Fibroblast of lung (primary cell): ENCODE data around the gene ACADS. TPM values are rescaled to one million over a fixed set of nuclear protein-coding genes. Genes with fewer than 3 reads are reported as not detected.

ENCODE experiments used
- DNase-seq, 2 donors: peaks; one replicate each; pipeline versions ENCODE4 v3.0.0 to v3.0.0-alpha.2; 2010; ENCODE audit warnings: low read depth in 2 of 2
- H2AFZ ChIP-seq: 2 replicates; pipeline ENCODE4 v1.5.1; 2012; ENCODE audit warnings: low read length, control low read depth, inconsistent platforms
- H3K27ac ChIP-seq: 2 replicates; pipeline ENCODE4 v1.5.1; 2011; ENCODE audit warnings: low read length, control low read depth; ENCODE audit not compliant: insufficient read depth
- H3K27me3 ChIP-seq: 2 replicates; pipeline ENCODE4 v1.5.1; 2011; ENCODE audit warnings: mild to moderate bottlenecking, low read length; ENCODE audit not compliant: control insufficient read depth, insufficient read depth
- H3K36me3 ChIP-seq: 2 replicates; pipeline ENCODE4 v1.5.1; 2011; ENCODE audit warnings: low read length; ENCODE audit not compliant: control insufficient read depth, insufficient read depth
- H3K4me1 ChIP-seq: 2 replicates; pipeline ENCODE4 v1.5.1; 2011; ENCODE audit warnings: low read length; ENCODE audit not compliant: control insufficient read depth, insufficient read depth; ENCODE audit errors: extremely low read depth
- H3K4me2 ChIP-seq: 2 replicates; pipeline ENCODE4 v1.5.1; 2011; ENCODE audit warnings: low read length, control low read depth; ENCODE audit not compliant: insufficient read depth; ENCODE audit errors: extremely low read depth
- H3K4me3 ChIP-seq, 4 experiments: fragments of 200-600 bp in 1 of 4; sonication (generic) in 1 of 4; replicated peaks in 1 of 4; 2 replicates each; pipeline ENCODE4 v1.5.1; 2011 to 2016; ENCODE audit warnings: low read length in 4 of 4, low read depth in 3 of 4, mild to moderate bottlenecking in 3 of 4, control low read depth in 2 of 4, inconsistent platforms in 1 of 4, mixed read lengths in 1 of 4; ENCODE audit not compliant: insufficient read depth in 1 of 4; ENCODE audit errors: control extremely low read depth in 1 of 4
- H3K79me2 ChIP-seq: 2 replicates; pipeline ENCODE4 v1.5.1; 2012; ENCODE audit warnings: mild to moderate bottlenecking, low read length, inconsistent platforms; ENCODE audit not compliant: control insufficient read depth, insufficient read depth
- H3K9ac ChIP-seq: 2 replicates; pipeline ENCODE4 v1.5.1; 2011; ENCODE audit warnings: mild to moderate bottlenecking, low read length, control low read depth; ENCODE audit not compliant: insufficient read depth
- H3K9me3 ChIP-seq: 2 replicates; pipeline ENCODE4 v1.5.1; 2012; ENCODE audit warnings: low read depth, low read length; ENCODE audit not compliant: control insufficient read depth, insufficient read depth
- H4K20me1 ChIP-seq: 2 replicates; pipeline ENCODE4 v1.5.1; 2011; ENCODE audit warnings: low read length; ENCODE audit not compliant: control insufficient read depth, insufficient read depth; ENCODE audit errors: extremely low read depth
- CTCF ChIP-seq, 2 donors: IDR thresholded peaks in 1 of 2; conservative IDR thresholded peaks in 1 of 2; 1 replicate in 1 of 2; 2 replicates in 1 of 2; pipeline ENCODE4 v1.5.1; 2011 to 2012; ENCODE audit warnings: low read length in 2 of 2, control low read depth in 1 of 2, inconsistent platforms in 1 of 2, low read depth in 1 of 2, mild to moderate bottlenecking in 1 of 2
- EZH2 ChIP-seq: IDR thresholded peaks from 2 replicates; pipeline ENCODE4 v1.5.1; 2012; ENCODE audit warnings: low read length, control low read depth, mild to moderate bottlenecking; ENCODE audit errors: missing control alignments
- polyA plus RNA-seq, 2 donors: library from polyadenylated mRNA; depleted of rRNA in 1 of 2; stranded (reverse) in 1 of 2; unstranded in 1 of 2; fragments of >200 nt; gene quantifications; 2 replicates each; pipeline ENCODE4 v1.2.1, GENCODE V29; 2011 to 2012; ENCODE audit warnings: missing spikeins in 1 of 2
- total RNA-seq: library from RNA; depleted of rRNA; stranded (reverse); fragments of >200 nt; gene quantifications from 2 replicates; pipeline ENCODE4 v1.2.1, GENCODE V29; 2014

ACADS gene
- total and polyA plus RNA-seq, 2 donors (not counting 1 experiment from before 2014, with no cell fraction given) = 4.5 to 15.9 TPM

GRCh38 chr12:120687578-120688289 lies 37.9 kb upstream of the ACADS start:
- peak in 1 of 2 donors; percentile 29 for DNase-seq
- H3K4me1 ChIP-seq = peaks cover 8% of the 10 kb centered on the region
- H4K20me1 ChIP-seq = no peaks in the 10 kb centered on the region
- H3K4me2 ChIP-seq = peak overlapping the region; percentile 89
- no peaks in the 10 kb centered on the region for H3K27me3 ChIP-seq
- H2AFZ ChIP-seq = peak overlapping the region; percentile 24
- no peaks in the 10 kb centered on the region for H3K36me3 ChIP-seq
- H3K9ac ChIP-seq = peak overlapping the region; percentile 91
- peaks cover 52% of the 10 kb centered on the region for H3K79me2 ChIP-seq
- H3K9me3 ChIP-seq = no peaks in the 10 kb centered on the region
- H3K27ac ChIP-seq = peak overlapping the region; percentile 80
- peak overlapping the region; percentile 68 to 90 (median 77) for H3K4me3 ChIP-seq
- TF ChIP-seq EZH2 (no peak), CTCF (conservative IDR thresholded peaks at IDR 0.05 in 1 of 2, IDR thresholded peaks at IDR 0.05 in 1 of 2; ENCODE audit: low read depth in 1 of 2, low read length in 2 of 2) (no peak)

- no peaks in the 10 kb centered on the region for H3K9me3 ChIP-seq
- peak; percentile 33 to 39 for DNase-seq
- H3K4me3 ChIP-seq = peak overlapping the region; percentile 68 to 90 (median 77)
- peak overlapping the region; percentile 89 for H3K4me2 ChIP-seq
- H4K20me1 ChIP-seq = no peaks in the 10 kb centered on the region
- H3K9ac ChIP-seq = peak overlapping the region; percentile 32
- no peak for TF ChIP-seq CTCF (conservative IDR thresholded peaks at IDR 0.05 in 1 of 2, IDR thresholded peaks at IDR 0.05 in 1 of 2; ENCODE audit: low read depth in 1 of 2, low read length in 2 of 2)
- TF ChIP-seq EZH2 = no peak
- H3K36me3 ChIP-seq = no peaks in the 10 kb centered on the region
- H3K4me1 ChIP-seq = peaks cover 8% of the 10 kb centered on the region
- H3K79me2 ChIP-seq = peaks cover 56% of the 10 kb centered on the region
- H2AFZ ChIP-seq = no peak overlapping the region
- no peak overlapping the region for H3K27ac ChIP-seq
- no peaks in the 10 kb centered on the region for H3K27me3 ChIP-seq
These were observed 37.0 kb upstream of the ACADS start for GRCh38 chr12:120688527-120689071.

GRCh38 chr12:120689397-120690082 lies 36.1 kb upstream of the ACADS start:
- Histone ChIP-seq H2AFZ (no peak overlapping the region), H3K4me2 (peak overlapping the region; percentile 89), H3K9ac (no peak overlapping the region), H3K4me1 (peaks cover 8% of the 10 kb centered on the region), H3K4me3 (peak overlapping the region; percentile 68 to 90 (median 77)), H3K9me3 (no peaks in the 10 kb centered on the region), H3K27me3 (no peaks in the 10 kb centered on the region), H3K79me2 (peaks cover 56% of the 10 kb centered on the region), H4K20me1 (no peaks in the 10 kb centered on the region), H3K27ac (no peak overlapping the region), H3K36me3 (no peaks in the 10 kb centered on the region)
- TF ChIP-seq CTCF (conservative IDR thresholded peaks at IDR 0.05 in 1 of 2, IDR thresholded peaks at IDR 0.05 in 1 of 2; ENCODE audit: low read depth in 1 of 2, low read length in 2 of 2) (no peak), EZH2 (no peak)
- DNase-seq = peak in 1 of 2 donors; percentile 24
